DMS153 (cell line): ENCODE results near the gene COMT.

Experiments
- DNase-seq: peaks from one replicate; lab custom pipeline; 2025; lab: John Stamatoyannopoulos, UW

Gene COMT

DNA sequence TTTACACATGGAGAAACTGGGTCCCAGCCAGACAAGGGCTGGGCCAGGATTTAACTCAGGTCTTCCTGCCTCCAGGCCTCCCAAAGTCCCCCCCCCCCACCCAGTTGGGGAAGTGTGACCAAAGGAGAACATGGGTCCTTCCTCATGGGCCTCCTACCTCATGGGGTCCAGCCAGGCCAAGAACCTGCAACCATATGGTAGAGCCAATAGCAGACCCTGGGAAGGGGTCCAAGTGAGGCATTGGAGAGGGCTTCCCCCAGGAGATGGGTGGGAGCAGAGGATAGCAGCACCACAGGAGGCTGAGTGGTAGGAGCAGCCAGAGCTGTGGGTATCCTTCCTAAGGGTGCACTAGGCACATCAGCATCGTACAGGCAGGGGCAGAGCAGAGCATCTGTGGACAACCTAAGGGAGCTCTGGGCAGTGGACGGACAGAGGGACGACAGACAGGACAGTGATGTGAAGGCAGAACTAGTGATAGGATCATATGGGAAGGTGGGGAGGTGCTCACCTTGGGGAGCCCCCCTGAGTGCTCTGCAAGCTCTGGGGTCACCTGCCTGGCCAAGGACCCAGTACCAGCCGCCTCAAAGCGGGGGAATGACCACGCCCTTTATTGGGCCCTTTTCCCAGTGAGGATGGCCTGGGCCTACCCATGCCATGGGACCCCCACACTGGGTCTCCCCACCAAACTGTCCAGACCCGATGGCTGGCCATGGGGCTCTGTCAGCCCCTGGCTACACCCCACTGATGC, 70.6 kb downstream of the COMT start:
- DNase-seq = no peak

DNA sequence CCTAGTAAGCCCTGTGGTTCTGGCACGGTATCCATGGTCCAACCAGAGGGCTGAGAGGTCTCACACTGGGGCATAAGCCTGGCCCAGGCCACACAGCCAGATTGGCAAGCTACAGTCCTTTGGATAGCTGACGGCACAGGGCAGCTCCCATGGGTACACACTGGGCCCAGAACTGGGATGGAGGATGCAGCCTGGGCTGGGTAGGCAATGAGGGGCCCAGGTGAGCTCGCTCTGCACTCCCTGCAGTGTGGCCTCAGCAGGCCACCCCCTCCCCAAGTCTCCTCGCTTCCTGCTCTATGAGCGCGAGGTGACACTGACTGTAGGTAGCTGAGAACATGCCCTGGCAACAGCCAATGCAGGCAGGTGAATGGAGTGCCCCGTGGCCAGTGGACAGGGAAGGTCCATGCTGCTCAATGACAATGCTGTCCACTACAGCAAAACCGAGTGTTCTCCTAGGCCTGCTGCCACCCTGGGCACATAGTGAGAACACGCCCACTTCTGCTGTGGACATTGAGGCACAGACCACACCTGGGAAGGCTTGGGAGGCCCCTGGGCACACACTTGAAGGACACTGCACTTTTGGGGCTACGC, 71.3 kb downstream of the COMT start:
- no peak for DNase-seq

DNA sequence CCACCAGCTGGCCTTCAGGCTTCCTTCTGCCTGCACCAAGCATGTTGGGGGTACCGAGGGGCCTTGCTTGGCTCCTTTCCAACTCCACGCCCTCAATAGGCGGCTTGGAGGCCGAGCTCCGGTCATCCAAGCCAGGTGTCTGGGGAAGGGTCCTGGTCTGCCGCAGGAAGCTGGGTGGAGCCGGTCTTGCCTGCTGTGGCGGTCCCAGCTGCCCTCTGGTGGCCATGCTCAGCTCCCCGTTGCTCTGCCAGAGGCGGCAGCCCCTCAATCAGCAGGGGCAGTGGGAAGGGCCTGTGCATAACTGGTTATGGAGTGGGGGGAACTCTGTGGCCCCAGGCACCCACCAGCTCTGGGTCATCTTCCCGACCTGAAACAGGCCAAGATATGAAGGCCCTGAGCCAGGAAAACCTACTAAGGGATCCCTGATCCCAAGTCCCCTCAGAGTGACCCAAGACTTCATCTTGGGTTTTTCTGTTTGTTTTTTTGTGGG, 71.9 kb downstream of the COMT start:
- DNase-seq = no peak

DNA sequence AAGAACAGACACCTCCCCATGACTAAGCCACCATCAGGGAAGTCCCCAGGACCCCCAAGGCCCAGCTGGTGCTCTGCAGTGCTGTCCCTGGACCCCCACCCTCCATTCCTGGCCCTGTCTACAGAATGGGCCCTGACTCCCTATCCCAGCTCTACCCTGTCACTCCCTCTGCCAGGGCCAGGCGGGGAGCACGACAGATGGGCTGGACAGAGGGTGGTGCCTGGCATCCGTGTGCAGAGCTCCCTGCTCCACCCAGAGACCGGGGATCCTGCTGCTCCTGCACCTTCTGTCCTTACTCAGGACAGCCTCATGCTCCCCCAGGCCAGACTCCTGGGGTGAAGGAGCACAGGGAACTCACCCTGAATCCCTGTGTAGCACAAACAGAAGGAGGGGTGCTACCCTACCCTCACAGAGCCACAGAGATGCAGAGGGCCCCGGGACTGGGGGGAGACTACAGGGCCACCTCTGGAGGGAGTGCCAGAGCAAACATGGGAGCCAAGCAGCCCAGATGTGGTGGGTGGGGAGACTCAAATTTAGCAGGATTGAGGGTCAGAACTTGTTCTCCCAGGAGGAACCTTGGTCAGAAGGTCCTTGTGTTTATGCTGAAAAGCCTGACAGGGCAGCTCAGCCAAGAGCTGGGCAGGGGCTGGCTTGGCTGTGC, 73.1 kb downstream of the COMT start:
- no peak for DNase-seq

DNA sequence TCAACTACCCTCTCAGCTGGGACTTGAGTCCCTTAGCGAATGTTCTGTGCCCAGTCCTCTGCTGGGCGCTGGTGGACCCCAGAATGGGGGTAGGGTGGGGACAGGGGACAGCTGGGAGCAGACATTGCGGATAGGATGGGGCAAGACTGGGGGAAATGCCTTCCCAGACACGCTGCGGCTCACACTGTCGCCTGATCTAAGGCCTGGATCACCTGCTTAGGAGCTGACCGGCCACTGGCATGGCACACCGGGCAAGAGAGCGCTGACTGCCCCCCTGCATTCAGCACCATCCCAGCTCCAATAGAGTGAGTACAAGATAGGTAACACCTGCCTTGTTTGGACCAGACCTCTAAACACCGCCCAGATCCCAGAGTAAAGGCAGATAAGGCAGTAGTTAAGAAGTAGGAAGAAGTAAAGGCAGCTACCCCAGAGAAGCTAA, 73.6 kb downstream of the COMT start:
- DNase-seq = no peak

DNA sequence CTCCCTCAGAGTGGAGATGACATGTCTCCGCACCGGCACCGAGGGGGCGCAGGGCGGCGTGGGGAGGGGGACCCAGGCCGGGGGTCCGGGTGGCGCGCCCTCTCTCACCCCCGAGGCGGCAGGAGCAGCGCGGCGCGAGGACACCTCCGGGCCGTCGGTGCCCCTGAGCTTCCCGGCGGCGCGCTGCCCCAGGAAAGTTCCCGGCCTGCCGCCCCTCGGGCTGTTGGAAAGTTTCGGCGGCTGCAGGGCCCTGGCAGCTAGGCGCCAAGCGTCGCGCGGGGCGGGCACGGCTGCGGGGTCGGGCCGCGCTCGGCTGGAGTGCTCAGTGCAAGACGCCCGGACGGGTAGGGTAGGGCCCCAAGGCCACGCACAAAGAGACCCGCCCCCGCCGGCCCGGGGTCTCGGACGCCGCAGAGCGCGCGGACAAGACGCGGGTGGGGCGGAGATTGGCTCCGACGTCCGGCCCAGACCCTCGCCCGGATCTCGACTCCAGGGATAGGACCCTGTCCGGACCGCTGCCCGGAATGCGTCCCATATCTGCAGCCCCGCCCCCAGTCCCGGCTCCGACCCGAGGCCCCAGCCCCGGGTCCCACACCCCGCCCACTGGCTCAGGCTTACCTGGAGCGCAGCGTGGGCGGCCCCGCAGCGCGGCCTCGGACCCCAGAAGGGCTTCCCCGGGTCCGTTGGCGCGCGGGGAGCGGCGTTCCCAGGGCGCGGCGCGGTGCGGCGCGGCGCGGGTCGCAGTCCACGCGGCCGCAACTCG, 74.6 kb downstream of the COMT start:
- no peak for DNase-seq

DNA sequence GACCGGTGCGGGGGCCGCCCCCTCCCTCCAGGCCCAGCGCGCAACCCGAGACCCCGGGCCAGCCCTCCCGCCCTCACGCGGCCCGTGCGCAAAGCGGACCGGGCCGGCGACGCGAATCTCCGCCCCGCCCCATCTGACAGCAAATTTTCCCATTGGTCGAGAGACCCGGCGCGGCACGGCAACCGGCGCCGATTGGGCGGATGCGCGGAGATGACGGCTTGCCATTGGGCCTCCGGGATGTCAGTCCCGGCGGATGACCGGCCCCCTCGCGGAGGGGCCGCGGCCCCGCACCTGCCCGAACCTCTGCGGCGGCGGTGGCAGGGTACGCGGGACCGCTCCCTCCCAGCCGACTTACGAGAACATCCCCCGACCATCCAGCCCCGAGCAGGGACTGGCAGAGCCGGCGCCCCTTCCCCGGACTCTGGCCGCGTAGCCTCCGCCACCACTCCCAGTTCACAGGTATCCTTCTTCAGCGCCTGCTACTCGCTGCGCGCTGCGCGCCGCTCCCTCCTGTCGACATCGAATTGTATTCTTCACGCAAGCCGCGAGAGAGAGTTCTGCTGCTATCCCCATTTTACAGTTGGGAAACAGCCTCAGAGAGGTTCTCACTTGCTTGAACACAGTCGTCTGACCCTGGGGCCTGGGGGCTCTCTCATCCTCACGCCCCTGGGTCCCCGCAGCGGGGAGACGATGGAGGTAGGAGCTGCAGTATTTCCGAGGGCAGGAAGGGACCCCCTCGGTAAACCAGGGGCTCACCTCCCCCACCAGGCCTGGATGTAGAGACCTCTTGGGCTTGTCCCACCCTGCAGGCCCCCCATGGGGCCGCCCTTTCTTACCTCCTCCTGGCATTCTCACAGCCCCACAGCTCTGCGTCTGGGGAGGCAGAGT, 75.4 kb downstream of the COMT start, which contains the start of gene ARVCF:
ARVCF (minus strand) TSS at position 90 of the 888 bp plus-strand sequence. CDS start 26,029 bp downstream, outside the sequence.
- peak; percentile 61 for DNase-seq

DNA sequence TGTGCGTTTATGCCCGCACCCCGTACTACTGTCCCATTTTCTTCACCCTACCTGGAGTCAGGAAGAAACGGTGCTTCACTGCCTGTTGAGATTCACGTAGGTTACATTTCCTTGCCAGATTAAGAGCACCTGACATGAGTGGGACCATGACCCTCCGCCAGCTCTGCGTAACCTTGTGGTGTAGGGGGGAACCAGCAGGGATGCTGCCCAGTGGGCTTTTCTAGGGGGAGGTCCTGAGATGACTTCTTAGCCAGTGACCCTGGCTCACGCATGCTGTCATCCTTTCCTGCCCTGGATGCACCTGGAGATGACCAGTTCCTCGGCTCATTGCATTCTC, 76.0 kb downstream of the COMT start:
- no peak for DNase-seq

DNA sequence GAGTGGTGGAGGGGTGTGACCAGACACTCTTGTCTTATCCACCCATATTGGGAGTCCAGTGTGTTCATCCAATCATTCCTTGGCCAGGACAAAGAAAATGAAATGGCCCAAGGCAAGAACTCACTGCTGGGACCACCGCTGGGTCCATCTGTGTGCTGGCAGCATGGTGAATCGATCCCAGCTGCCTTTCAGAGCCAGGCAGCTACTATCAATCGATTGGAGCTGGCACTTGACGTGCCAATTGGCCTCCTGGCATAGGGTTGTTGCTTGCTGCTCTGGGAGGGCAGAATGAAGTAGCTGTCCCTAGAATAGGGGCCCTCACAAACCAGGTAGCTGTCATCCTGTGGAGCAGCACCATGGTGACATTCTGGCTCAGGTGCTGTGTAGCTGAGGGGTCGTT, 76.4 kb downstream of the COMT start:
- DNase-seq = no peak
